Osteocyte (in vitro differentiated cells): ENCODE measurements around the gene TMEM123. TPM values are rescaled to one million over a fixed set of nuclear protein-coding genes. Genes with fewer than 3 reads are reported as not detected.

Source experiments
- total RNA-seq: library from RNA; stranded (reverse); gene quantifications from 2 replicates; pipeline ENCODE4 v1.2.1, GENCODE V29; 2021

TMEM123 gene
- total RNA-seq, 1 donor from 2014 or later = 250 TPM

Other genes starting within 250 kb of the TMEM123 start
- 1.0 and 1.5 TPM in 2 replicates for gene BIRC3, start 135.3 kb downstream of the TMEM123 start, total RNA-seq
- gene BIRC2, start 105.6 kb downstream of the TMEM123 start, total RNA-seq = 46.0 and 51.3 TPM in 2 replicates
- gene MMP7, start 78.0 kb upstream of the TMEM123 start, total RNA-seq = not detected in 2 replicates
- gene MMP20, start 172.6 kb upstream of the TMEM123 start, total RNA-seq = not detected in 2 replicates